SK-N-SH (cell line): ENCODE data around the gene CYP11A1. TPM values are rescaled to one million over a fixed set of nuclear protein-coding genes. Genes with fewer than 3 reads are reported as not detected.

ENCODE experiments used
- CTCF ChIA-PET: fragments of 300-600, 350-600 bp; formaldehyde crosslinking; extraction: SDS; loops from one replicate; lab custom pipeline; 2021; lab: Yijun Ruan, JAX
- POLR2A ChIA-PET: fragments of 350-600 bp; sonication (Branson Sonifier 250); formaldehyde crosslinking; extraction: SDS; loops from one replicate; lab custom pipeline; 2020; ENCODE audit warnings: antibody characterized with exemption, inconsistent platforms; lab: Yijun Ruan, JAX
- DNase-seq: peaks from one replicate; pipeline ENCODE4 v3.0.0; 2012
- H2AFZ ChIP-seq: fragments of 200-600 bp; sonication (generic); 2 replicates; pipeline ENCODE4 v1.8.1; 2016; ENCODE audit warnings: antibody characterized with exemption, mild to moderate bottlenecking, low read depth
- H3F3A ChIP-seq: fragments of 200-600 bp; sonication (generic); replicated peaks from 2 replicates; pipeline ENCODE3; 2016; ENCODE audit warnings: antibody characterized with exemption, mild to moderate bottlenecking; ENCODE audit not compliant: insufficient read depth
- H3K27ac ChIP-seq, 2 experiments: fragments of 200-500 bp in 1 of 2; fragments of 200-600 bp in 1 of 2; sonication (Bioruptor generic) in 1 of 2; sonication (generic), shearing (Covaris generic) in 1 of 2; 2 replicates each; pipeline versions ENCODE4 v1.5.1 to v1.6.1; 2014 to 2016; ENCODE audit warnings: low read depth in 2 of 2, inconsistent platforms in 1 of 2, low read length in 1 of 2, mild to moderate bottlenecking in 1 of 2, mixed read lengths in 1 of 2
- H3K27me3 ChIP-seq: fragments of 200-600 bp; sonication (generic), shearing (Covaris generic); 2 replicates; pipeline ENCODE4 v1.6.1; 2016; ENCODE audit warnings: mixed run types; ENCODE audit not compliant: insufficient read depth
- H3K36me3 ChIP-seq, 2 experiments: fragments of 200-500 bp in 1 of 2; fragments of 200-600 bp in 1 of 2; sonication (Bioruptor generic) in 1 of 2; sonication (generic) in 1 of 2; replicated peaks in 1 of 2; 2 replicates each; pipeline versions ENCODE3 to v1.5.1; 2014 to 2016; ENCODE audit warnings: low read length in 1 of 2, mild to moderate bottlenecking in 1 of 2; ENCODE audit not compliant: insufficient read depth in 2 of 2, control insufficient read depth in 1 of 2
- H3K4me1 ChIP-seq, 2 experiments: fragments of 200-500 bp in 1 of 2; fragments of 200-600 bp in 1 of 2; sonication (Bioruptor generic) in 1 of 2; sonication (generic), shearing (Covaris generic) in 1 of 2; 2 replicates each; pipeline versions ENCODE4 v1.5.1 to v1.6.1; 2014 to 2016; ENCODE audit warnings: low read depth in 1 of 2, low read length in 1 of 2, mixed run types in 1 of 2; ENCODE audit not compliant: insufficient read depth in 2 of 2, control insufficient read depth in 1 of 2
- H3K4me2 ChIP-seq: fragments of 200-600 bp; sonication (generic), shearing (Covaris generic); 2 replicates; pipeline ENCODE4 v1.6.1; 2017; ENCODE audit warnings: mixed run types
- H3K4me3 ChIP-seq, 2 experiments: fragments of 200-500 bp in 1 of 2; fragments of 200-600 bp in 1 of 2; sonication (Bioruptor generic) in 1 of 2; sonication (generic), shearing (Covaris generic) in 1 of 2; 2 replicates each; pipeline versions ENCODE4 v1.5.1 to v1.8.1; 2014 to 2016; ENCODE audit warnings: low read depth in 2 of 2, inconsistent platforms in 1 of 2, low read length in 1 of 2, mild to moderate bottlenecking in 1 of 2, mixed read lengths in 1 of 2, moderate library complexity in 1 of 2
- H3K79me2 ChIP-seq: fragments of 200-600 bp; sonication (generic); 2 replicates; pipeline ENCODE4 v1.8.1; 2017; ENCODE audit warnings: mild to moderate bottlenecking; ENCODE audit not compliant: insufficient read depth
- H3K9ac ChIP-seq: fragments of 200-600 bp; sonication (generic); 2 replicates; pipeline ENCODE4 v1.6.1; 2017; ENCODE audit warnings: mixed run types
- H3K9me2 ChIP-seq: fragments of 200-600 bp; sonication (generic); 2 replicates; pipeline ENCODE4 v1.6.1; 2017; ENCODE audit warnings: mixed run types
- H3K9me3 ChIP-seq: fragments of 200-600 bp; sonication (generic); 2 replicates; pipeline ENCODE4 v1.6.1; 2017; ENCODE audit warnings: mixed run types, mild to moderate bottlenecking, moderate library complexity
- H4K20me1 ChIP-seq: fragments of 200-600 bp; sonication (generic); 2 replicates; pipeline ENCODE4 v1.6.1; 2017; ENCODE audit warnings: mild to moderate bottlenecking, mixed run types; ENCODE audit not compliant: insufficient read depth
- CTCF ChIP-seq: fragments of 200-600 bp; sonication (generic); IDR thresholded peaks from 2 replicates; pipeline ENCODE4 v1.6.1; 2017; ENCODE audit warnings: antibody characterized with exemption, mild to moderate bottlenecking, moderate library complexity
- EP300 ChIP-seq, 2 experiments: IDR thresholded peaks; 2 replicates each; pipeline versions ENCODE4 v1.4.0 to v1.6.1; 2012; ENCODE audit warnings: borderline replicate concordance in 1 of 2, low read depth in 1 of 2, low read length in 1 of 2
- FOSL2 ChIP-seq: IDR thresholded peaks from 2 replicates; pipeline ENCODE4 v1.4.0; 2012; ENCODE audit warnings: low read depth, mild to moderate bottlenecking, moderate library complexity, borderline replicate concordance
- FOXJ3 ChIP-seq: sonication (generic); formaldehyde crosslinking; IDR thresholded peaks from 2 replicates; pipeline ENCODE4 v1.5.1; 2020; ENCODE audit warnings: mild to moderate bottlenecking, missing genetic modification reagents
- FOXM1 ChIP-seq: IDR thresholded peaks from 2 replicates; pipeline ENCODE4 v1.4.0; 2012; ENCODE audit warnings: low read depth, mild to moderate bottlenecking
- GABPA ChIP-seq: IDR thresholded peaks from 2 replicates; pipeline ENCODE4 v1.4.0; 2012; ENCODE audit warnings: low read depth, mild to moderate bottlenecking
- GATA2 ChIP-seq: sonication (generic); formaldehyde crosslinking; IDR thresholded peaks from 2 replicates; pipeline ENCODE4 v1.5.0; 2020; ENCODE audit warnings: mild to moderate bottlenecking, missing genetic modification reagents
- JUND ChIP-seq: IDR thresholded peaks from 2 replicates; pipeline ENCODE4 v1.4.0; 2012
- MXI1 ChIP-seq: IDR thresholded peaks from 2 replicates; pipeline ENCODE4 v1.6.1; 2012; ENCODE audit warnings: mild to moderate bottlenecking, low read depth, low read length, improper control_type of control experiment
- NFIC ChIP-seq: IDR thresholded peaks from 2 replicates; pipeline ENCODE4 v1.4.0; 2012; ENCODE audit warnings: borderline replicate concordance
- POLR2AphosphoS5 ChIP-seq: IDR thresholded peaks from 2 replicates; pipeline ENCODE4 v1.6.1; 2012; ENCODE audit warnings: low read depth, low read length
- RCOR1 ChIP-seq: fragments of 150-350 bp; IDR thresholded peaks from 2 replicates; pipeline ENCODE4 v1.6.1; 2017; ENCODE audit warnings: antibody characterized with exemption, low read length
- RFX5 ChIP-seq: IDR thresholded peaks from 2 replicates; pipeline ENCODE4 v1.6.1; 2012; ENCODE audit warnings: mild to moderate bottlenecking, improper control_type of control experiment, low read length
- SIN3A ChIP-seq: IDR thresholded peaks from 2 replicates; pipeline ENCODE4 v1.6.1; 2012; ENCODE audit warnings: low read depth, mild to moderate bottlenecking, low read length, moderate library complexity, borderline replicate concordance
- TAF1 ChIP-seq: IDR thresholded peaks from 2 replicates; pipeline ENCODE4 v1.6.1; 2012; ENCODE audit warnings: low read depth, mild to moderate bottlenecking, low read length, moderate library complexity, borderline replicate concordance
- TEAD4 ChIP-seq: IDR thresholded peaks from 2 replicates; pipeline ENCODE4 v1.4.0; 2012; ENCODE audit warnings: mild to moderate bottlenecking, borderline replicate concordance; ENCODE audit not compliant: insufficient read depth
- YY1 ChIP-seq: IDR thresholded peaks from 2 replicates; pipeline ENCODE4 v1.4.0; 2012; ENCODE audit warnings: low read depth, mild to moderate bottlenecking
- WGBS: methylation state at CpG from one replicate; pipeline ENCODE4 v1.1.6; 2017; ENCODE audit warnings: low lambda C conversion rate; 5-methylcytosine and 5-hydroxymethylcytosine counted together
- polyA plus RNA-seq, 3 experiments: library from polyadenylated mRNA; depleted of rRNA; stranded (reverse); fragments of >200 nt; gene quantifications; 2 replicates each; pipeline ENCODE4 v1.2.3, GENCODE V29; 2012
- TF ChIP-seq, protein P1 (sequence below): fragments of 150-350 bp; IDR thresholded peaks from 2 replicates; pipeline ENCODE4 v1.6.1; 2016; ENCODE audit warnings: mild to moderate bottlenecking, low read depth, low read length
- TF ChIP-seq, protein P2 (sequence below): IDR thresholded peaks from 2 replicates; pipeline ENCODE4; 2012
- TF ChIP-seq, protein P3 (sequence below): IDR thresholded peaks from 2 replicates; pipeline ENCODE4 v1.4.0; 2012; ENCODE audit warnings: low read depth, borderline replicate concordance

Gene CYP11A1
- polyA plus RNA-seq, 1 of the 3 experiments (the other 2 are of a cell fraction), result 0.08 TPM

DNA sequence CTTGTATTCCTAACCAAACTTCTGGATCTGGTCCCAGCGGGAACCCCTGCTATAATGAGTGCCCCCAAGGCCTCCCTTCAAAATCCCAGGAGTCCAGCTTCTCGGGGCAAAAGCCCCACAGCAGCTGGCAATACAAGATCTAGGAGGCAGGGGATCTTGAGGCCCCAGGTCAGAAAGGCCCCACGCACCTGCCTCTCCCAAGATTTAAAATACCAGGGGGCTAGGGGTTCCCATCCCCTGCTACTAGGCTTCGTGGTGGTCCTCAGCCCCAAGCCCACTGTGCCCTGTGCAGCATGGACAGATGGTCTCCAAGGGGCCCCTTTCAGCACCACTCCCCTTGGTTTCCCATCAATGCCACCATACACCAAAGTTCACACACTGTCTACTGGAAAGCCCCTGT is 15.8 kb upstream of the CYP11A1 start:
- H4K20me1 ChIP-seq, result no peaks in the 10 kb centered on the region
- WGBS, result 74% methylated on average over 3 of the region's 4 CpGs
- CTCF ChIA-PET, result interaction anchor here (0.7 to 23.8 kb wide), 10 partner anchors 8 to 386 kb away, joined by 4 to 779 read pairs (median 8); partner anchors contain the start of genes SEMA7A and UBL7
- H3K27me3 ChIP-seq, result no peaks in the 10 kb centered on the region
- TF ChIP-seq JUND (no peak), GATA2 (CRISPR knock-in tag) (no peak), NFIC (no peak), GABPA (no peak), POLR2AphosphoS5 (no peak), CTCF (no peak), FOXJ3 (CRISPR knock-in tag) (no peak), TAF1 (no peak), MXI1 (no peak), YY1 (no peak), FOXM1 (no peak), RCOR1 (no peak), FOSL2 (no peak), RFX5 (no peak), EP300 (IDR thresholded peaks at IDR 0.05; ENCODE audit: borderline replicate concordance in 1 of 2, low read depth in 1 of 2, low read length in 1 of 2) (no peak), TEAD4 (no peak), SIN3A (no peak)
- TF ChIP-seq, protein P1, sequence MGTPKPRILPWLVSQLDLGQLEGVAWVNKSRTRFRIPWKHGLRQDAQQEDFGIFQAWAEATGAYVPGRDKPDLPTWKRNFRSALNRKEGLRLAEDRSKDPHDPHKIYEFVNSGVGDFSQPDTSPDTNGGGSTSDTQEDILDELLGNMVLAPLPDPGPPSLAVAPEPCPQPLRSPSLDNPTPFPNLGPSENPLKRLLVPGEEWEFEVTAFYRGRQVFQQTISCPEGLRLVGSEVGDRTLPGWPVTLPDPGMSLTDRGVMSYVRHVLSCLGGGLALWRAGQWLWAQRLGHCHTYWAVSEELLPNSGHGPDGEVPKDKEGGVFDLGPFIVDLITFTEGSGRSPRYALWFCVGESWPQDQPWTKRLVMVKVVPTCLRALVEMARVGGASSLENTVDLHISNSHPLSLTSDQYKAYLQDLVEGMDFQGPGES, result no peak
- TF ChIP-seq, protein P2, sequence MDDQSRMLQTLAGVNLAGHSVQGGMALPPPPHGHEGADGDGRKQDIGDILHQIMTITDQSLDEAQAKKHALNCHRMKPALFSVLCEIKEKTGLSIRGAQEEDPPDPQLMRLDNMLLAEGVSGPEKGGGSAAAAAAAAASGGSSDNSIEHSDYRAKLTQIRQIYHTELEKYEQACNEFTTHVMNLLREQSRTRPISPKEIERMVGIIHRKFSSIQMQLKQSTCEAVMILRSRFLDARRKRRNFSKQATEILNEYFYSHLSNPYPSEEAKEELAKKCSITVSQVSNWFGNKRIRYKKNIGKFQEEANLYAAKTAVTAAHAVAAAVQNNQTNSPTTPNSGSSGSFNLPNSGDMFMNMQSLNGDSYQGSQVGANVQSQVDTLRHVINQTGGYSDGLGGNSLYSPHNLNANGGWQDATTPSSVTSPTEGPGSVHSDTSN, result no peak
- TF ChIP-seq, protein P3, sequence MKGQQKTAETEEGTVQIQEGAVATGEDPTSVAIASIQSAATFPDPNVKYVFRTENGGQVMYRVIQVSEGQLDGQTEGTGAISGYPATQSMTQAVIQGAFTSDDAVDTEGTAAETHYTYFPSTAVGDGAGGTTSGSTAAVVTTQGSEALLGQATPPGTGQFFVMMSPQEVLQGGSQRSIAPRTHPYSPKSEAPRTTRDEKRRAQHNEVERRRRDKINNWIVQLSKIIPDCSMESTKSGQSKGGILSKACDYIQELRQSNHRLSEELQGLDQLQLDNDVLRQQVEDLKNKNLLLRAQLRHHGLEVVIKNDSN, result no peak
- H3K4me3 ChIP-seq, result no peak overlapping the region
- H3K9me3 ChIP-seq, result no peaks in the 10 kb centered on the region
- no peak overlapping the region for H3K4me2 ChIP-seq
- no peak overlapping the region for H2AFZ ChIP-seq
- no peaks in the 10 kb centered on the region for H3K79me2 ChIP-seq
- no peak overlapping the region for H3K27ac ChIP-seq
- no peaks in the 10 kb centered on the region for H3F3A ChIP-seq
- no peak overlapping the region for H3K9ac ChIP-seq
- no peak for DNase-seq
- POLR2A ChIA-PET, result no interaction called here
- peaks cover 0 to 14% of the 10 kb centered on the region in 2 experiments; a peak in 1 of 4 replicates for H3K4me1 ChIP-seq
- no peaks in the 10 kb centered on the region for H3K9me2 ChIP-seq
- H3K36me3 ChIP-seq, result no peaks in the 10 kb centered on the region
